GM12865 (cell line): ENCODE data around the gene DDX39A.
"Not testable (repeated sequence)": the region's sequence is repeated elsewhere in the genome, so short reads cannot be mapped to it uniquely, and the experiment has no call there.

Experiments used
- DNase-seq: peaks from one replicate; pipeline ENCODE4 v3.0.0; 2010; ENCODE audit warnings: low read depth
- H3K4me3 ChIP-seq: 2 replicates; pipeline ENCODE4 v1.5.1; 2011; ENCODE audit warnings: mild to moderate bottlenecking, low read depth, low read length, control low read depth
- TF ChIP-seq, protein P1 (sequence below): IDR thresholded peaks from 2 replicates; pipeline ENCODE4 v1.5.1; 2011; ENCODE audit warnings: low read length, control low read depth, low read depth, inconsistent platforms; ENCODE audit not compliant: insufficient read depth; ENCODE audit errors: missing control alignments

Gene DDX39A

DNA sequence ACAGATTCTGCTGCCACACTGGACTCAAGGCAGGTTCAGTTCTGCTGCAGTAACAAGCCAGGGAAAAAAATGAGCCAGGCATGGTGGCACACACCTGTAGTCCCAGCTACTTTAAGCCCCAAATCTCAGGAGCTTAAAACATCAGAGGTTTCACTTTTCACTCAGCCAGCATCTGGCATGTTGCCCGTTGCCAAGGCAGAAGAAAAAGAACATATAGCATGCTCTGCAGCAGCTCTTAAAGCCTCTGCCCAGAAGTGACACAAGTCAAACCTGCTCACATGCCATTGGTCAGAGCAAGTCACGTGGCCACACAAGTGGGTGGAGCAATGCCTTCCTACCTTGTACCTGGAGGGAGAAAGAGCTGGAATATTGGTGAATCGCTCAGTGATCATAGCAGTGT, 52.6 kb downstream of the DDX39A start:
- peak; percentile 96 for DNase-seq
- TF ChIP-seq, protein P1, sequence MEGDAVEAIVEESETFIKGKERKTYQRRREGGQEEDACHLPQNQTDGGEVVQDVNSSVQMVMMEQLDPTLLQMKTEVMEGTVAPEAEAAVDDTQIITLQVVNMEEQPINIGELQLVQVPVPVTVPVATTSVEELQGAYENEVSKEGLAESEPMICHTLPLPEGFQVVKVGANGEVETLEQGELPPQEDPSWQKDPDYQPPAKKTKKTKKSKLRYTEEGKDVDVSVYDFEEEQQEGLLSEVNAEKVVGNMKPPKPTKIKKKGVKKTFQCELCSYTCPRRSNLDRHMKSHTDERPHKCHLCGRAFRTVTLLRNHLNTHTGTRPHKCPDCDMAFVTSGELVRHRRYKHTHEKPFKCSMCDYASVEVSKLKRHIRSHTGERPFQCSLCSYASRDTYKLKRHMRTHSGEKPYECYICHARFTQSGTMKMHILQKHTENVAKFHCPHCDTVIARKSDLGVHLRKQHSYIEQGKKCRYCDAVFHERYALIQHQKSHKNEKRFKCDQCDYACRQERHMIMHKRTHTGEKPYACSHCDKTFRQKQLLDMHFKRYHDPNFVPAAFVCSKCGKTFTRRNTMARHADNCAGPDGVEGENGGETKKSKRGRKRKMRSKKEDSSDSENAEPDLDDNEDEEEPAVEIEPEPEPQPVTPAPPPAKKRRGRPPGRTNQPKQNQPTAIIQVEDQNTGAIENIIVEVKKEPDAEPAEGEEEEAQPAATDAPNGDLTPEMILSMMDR = no peak

DNA sequence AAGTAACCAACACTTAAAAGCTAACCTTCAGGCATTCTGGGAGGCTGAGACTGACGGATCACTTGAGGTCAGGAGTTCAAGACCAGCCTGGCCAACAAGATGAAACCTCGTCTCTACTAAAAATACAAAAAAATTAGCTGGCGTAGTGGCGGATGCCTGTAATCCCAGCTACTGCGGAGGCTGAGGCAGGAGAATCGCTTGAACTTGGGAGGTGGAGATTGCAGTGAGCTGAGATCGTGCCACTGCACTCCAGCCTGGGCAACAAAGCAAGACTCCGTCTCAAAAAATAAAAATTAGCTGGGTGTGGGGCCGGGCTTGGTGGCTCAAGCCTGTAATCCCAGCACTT, 55.1 kb downstream of the DDX39A start:
- H3K4me3 ChIP-seq = peak overlapping the region; percentile 55
- DNase-seq = not testable (repeated sequence)

More for the DNA sequence above, 52.6 kb downstream of the DDX39A start:
- H3K4me3 ChIP-seq = no peak overlapping the region

DNA sequence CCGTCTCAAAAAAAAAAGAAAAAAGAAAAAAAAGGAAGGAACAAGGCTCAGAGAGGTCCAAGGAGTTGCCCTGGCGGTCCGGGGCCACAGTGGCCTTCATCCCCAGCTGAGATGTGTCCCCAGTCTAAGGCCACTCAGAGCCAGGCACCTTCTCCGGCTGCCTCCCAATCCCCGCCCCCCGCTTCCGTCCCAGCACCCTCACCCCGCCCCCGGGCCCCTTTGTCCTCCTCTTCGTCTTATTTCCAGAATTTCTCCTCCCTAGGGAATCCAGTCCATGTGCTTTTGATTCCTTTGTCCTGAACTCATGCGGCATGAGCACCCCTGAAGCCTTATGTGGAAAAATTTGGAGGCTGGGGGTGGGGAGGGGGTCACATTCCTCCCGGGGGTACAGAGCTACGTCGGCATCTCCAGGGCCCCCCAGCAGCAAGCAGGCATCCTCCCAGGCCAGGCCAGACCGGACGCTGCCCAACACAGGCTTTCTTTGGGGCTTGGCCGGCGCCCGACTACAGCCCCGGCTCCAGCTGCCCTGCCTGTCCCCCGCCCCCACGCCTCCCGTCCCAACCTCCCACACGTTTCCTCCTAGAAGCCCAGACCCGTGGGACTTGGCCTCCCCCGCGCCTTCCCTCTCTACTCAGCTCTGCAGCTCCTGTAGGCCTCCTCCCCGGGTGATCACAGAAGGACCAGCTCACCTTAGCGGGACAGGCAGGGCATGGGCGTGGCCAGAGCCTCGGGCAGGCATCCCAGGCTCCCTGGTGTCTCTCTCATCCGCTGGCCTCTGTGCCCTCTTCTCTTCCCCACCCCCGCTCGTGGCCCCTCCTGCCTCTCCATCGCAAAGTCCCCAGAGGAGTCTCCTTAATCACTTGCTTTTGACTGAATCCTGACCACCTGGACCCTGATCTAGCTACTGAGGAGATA, 55.7 kb downstream of the DDX39A start:
- H3K4me3 ChIP-seq = peak overlapping the region; percentile 55
- TF ChIP-seq, protein P1 = no peak
- DNase-seq = peak; percentile 63

DNA sequence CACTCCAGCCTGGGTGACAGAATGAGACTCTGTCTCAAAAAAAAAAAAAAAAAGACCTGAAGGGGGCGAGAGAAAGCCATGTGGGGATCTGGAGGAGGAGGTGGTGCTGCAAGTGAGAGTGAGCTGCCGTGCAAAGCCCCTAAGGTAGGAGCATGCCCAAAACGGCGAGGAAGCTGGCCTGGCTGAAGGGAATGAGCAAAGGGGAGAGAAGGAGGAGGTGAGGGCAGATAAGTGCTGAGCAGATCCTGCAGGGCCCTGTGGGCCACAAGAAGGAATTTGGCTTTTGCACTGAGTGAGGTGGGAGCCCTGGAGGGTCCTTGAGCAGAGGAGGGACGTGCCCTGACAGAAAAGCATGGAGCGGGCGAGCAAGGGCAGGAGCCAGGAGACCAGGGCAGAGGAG, 57.3 kb downstream of the DDX39A start:
- no peak overlapping the region for H3K4me3 ChIP-seq
- TF ChIP-seq, protein P1 = peak; percentile 30
- peak; percentile 76 for DNase-seq
